Measurements from ENCODE around the gene NBPF6. TPM values are rescaled to one million over a fixed set of nuclear protein-coding genes. Genes with fewer than 3 reads are reported as not detected.
"Not testable (repeated sequence)": the region's sequence is repeated elsewhere in the genome, so short reads cannot be mapped to it uniquely, and the experiment has no call there.

The NBPF6 gene, protein sequence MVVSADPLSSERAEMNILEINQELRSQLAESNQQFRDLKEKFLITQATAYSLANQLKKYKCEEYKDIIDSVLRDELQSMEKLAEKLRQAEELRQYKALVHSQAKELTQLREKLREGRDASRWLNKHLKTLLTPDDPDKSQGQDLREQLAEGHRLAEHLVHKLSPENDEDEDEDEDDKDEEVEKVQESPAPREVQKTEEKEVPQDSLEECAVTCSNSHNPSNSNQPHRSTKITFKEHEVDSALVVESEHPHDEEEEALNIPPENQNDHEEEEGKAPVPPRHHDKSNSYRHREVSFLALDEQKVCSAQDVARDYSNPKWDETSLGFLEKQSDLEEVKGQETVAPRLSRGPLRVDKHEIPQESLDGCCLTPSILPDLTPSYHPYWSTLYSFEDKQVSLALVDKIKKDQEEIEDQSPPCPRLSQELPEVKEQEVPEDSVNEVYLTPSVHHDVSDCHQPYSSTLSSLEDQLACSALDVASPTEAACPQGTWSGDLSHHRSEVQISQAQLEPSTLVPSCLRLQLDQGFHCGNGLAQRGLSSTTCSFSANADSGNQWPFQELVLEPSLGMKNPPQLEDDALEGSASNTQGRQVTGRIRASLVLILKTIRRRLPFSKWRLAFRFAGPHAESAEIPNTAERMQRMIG
- total RNA-seq (2014; rRNA removed; shearing (Covaris generic)) (not detected in 2 replicates), polyA plus RNA-seq (2016; fragmentation: Nextera tagmentation; extraction: Ambion mirVana) (not detected in 2 replicates)

DNA sequence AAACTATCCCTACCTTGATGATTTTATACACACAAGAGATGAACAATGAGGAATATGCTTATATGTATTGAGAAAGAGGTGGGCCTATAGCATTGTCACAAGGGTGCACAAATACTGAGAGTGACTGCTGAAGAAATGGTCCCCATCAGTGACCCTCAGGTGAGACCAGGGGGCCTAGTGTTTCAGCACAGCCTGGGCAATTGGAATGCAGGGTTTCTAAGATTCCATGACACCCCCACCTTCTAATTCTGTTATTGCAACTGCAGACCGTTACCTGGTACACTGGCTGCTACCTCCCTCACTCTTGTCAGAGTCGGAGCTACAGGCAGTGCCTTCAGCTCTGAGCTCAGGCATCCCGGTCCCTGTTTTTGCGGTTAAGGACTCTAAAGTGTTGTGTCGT lies at the start of gene NBPF6:
Gene NBPF6 (plus strand): TSS at position 301 of the 400 bp plus-strand sequence. CDS start 259 bp downstream, outside the sequence.
- H3K9me3 ChIP-seq (ENCODE audit: low read depth); H3K9me2 ChIP-seq (ENCODE audit: insufficient read depth); H3F3A ChIP-seq (ENCODE audit: insufficient read depth); in situ Hi-C loops (cut with MboI); H3K27me3 ChIP-seq (replicated peaks; ENCODE audit: insufficient read depth); H3K4me3 ChIP-seq; H2AFZ ChIP-seq; H3K4me1 ChIP-seq (ENCODE audit: insufficient read depth); H3K79me2 ChIP-seq (ENCODE audit: insufficient read depth); H3K4me2 ChIP-seq (ENCODE audit: unreplicated experiment); H3K27ac ChIP-seq; H4K20me1 ChIP-seq (ENCODE audit: insufficient read depth); DNase-seq; H3K9ac ChIP-seq; H3K36me3 ChIP-seq (ENCODE audit: low read depth): not testable (repeated sequence)
- WGBS, 2 experiments (ENCODE audit: low coverage in 1 of 2, low lambda C conversion rate in 2 of 2, missing lambda C conversion rate in 2 of 2): no CpG with 5 or more reads among the region's 5 CpGs

DNA sequence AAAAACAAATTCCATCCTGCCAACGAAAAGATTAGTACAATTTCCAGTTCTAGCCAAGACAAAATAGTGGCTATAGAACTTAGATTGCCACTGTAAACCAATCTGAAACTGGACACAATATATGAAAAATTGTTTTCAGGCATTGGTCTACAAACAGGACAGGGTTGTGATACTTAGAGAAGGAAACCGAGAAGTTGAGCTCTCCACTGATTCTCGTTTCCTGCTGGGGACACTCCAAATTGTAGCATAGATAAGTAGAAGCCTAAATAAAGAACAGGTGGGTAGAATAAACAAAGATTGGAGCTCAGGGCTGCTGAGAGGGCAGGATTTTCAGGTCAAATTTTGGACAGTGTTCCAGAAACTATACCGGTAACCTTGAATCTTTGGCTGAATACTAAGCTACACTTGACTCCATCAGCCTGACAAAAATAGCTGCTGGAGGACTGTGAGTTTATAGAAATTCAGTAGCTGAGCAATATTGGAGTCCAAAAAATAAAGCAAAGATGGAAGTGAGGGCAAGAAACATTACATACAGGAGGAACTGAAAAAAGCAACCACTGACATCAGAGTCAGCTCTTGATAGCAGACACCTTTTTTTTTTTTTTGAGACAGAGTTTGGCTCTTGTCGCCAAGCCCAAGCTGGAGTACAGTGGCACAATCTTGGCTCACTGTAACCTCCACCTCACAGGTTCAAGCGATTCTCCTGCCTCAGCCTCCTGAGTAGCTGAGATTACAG lies 38.9 kb upstream of the NBPF6 start:
- H3K27me3 ChIP-seq (replicated peaks; ENCODE audit: insufficient read depth); H3K9me2 ChIP-seq (ENCODE audit: insufficient read depth); DNase-seq; H3K4me1 ChIP-seq (ENCODE audit: insufficient read depth); H3K9me3 ChIP-seq (ENCODE audit: low read depth); H4K20me1 ChIP-seq (ENCODE audit: insufficient read depth); H3F3A ChIP-seq (ENCODE audit: insufficient read depth); in situ Hi-C loops (cut with MboI); H3K4me2 ChIP-seq (ENCODE audit: unreplicated experiment); H3K9ac ChIP-seq; H3K4me3 ChIP-seq; H3K79me2 ChIP-seq (ENCODE audit: insufficient read depth); H3K27ac ChIP-seq; H2AFZ ChIP-seq; H3K36me3 ChIP-seq (ENCODE audit: low read depth): not testable (repeated sequence)
- no CpG with 5 or more reads among the region's 6 CpGs for WGBS, 2 experiments (ENCODE audit: low coverage in 1 of 2, low lambda C conversion rate in 2 of 2, missing lambda C conversion rate in 2 of 2)

DNA sequence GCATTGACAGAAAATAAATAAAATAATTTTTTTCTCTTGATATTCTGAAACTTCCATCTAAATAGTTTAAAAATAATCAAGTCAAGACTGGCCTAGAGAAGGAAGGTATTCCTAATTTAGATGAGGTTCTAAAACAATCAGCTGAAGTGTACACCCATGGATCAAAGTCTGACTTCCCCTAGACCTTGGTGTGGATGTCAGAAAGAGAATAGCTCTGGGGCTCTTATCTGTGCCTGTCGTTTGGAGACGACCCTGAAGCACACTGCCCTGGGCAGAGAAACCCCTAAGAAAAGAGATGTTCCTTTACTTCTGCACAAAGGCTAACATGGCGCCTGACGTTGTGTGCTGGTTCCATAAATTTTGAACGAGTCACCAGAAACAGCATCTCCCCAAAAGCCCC lies 30.0 kb upstream of the NBPF6 start:
- H4K20me1 ChIP-seq (ENCODE audit: insufficient read depth); H2AFZ ChIP-seq; H3K79me2 ChIP-seq (ENCODE audit: insufficient read depth); H3K9me2 ChIP-seq (ENCODE audit: insufficient read depth); H3K4me1 ChIP-seq (ENCODE audit: insufficient read depth); DNase-seq; H3K27ac ChIP-seq; H3F3A ChIP-seq (ENCODE audit: insufficient read depth); H3K27me3 ChIP-seq (replicated peaks; ENCODE audit: insufficient read depth); H3K4me3 ChIP-seq; H3K36me3 ChIP-seq (ENCODE audit: low read depth); in situ Hi-C loops (cut with MboI); H3K9me3 ChIP-seq (ENCODE audit: low read depth); H3K9ac ChIP-seq; H3K4me2 ChIP-seq (ENCODE audit: unreplicated experiment): not testable (repeated sequence)
- no CpG with 5 or more reads among the region's 5 CpGs for WGBS, 2 experiments (ENCODE audit: low coverage in 1 of 2, low lambda C conversion rate in 2 of 2, missing lambda C conversion rate in 2 of 2)

DNA sequence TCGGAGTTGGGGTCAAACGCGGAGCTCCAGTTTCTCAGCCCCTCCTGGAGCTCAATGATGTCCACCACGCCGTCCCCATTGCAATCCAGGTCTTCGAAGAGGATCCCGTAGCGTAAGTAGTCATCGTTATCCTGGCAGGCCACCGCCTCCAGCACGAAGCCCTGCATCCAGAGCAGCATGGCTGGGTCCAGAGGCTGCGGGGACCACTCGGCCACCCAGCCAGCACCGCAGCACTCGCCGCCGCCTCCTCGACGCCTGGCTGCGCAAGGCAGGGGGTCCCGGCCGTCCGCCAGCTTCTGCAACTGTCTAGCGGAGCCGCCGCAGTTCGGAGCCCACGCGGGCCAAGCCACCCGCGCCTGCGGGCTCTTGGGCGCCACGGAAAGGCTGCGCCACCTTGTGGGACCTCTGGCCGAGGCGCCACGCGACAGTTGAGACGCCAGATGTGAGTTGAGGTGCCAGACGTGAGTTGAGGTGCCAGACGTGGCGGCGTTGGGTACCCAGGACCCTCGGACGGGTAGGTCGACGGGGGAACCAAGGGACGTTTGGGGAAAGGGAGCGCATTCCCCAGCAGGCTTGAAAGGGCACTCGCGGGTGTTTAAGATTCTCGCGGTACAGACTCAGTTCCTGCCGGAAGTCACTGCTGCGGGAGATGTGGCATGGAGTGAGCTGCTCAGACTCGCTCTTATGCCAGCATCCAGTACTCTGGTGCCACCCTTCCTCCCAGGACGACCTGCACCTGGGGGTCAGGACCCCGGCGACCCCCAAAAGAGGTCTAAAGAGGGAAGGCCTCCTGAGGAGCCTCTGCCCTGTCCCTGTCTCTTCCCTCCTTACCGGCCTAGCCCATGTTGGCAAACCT lies 28.9 kb upstream of the NBPF6 start:
- H3K36me3 ChIP-seq (ENCODE audit: low read depth); H3F3A ChIP-seq (ENCODE audit: insufficient read depth); H3K9me2 ChIP-seq (ENCODE audit: insufficient read depth); H3K79me2 ChIP-seq (ENCODE audit: insufficient read depth); H2AFZ ChIP-seq; H3K4me1 ChIP-seq (ENCODE audit: insufficient read depth); H3K27me3 ChIP-seq (replicated peaks; ENCODE audit: insufficient read depth); H3K9me3 ChIP-seq (ENCODE audit: low read depth); H3K4me3 ChIP-seq; H3K27ac ChIP-seq; H4K20me1 ChIP-seq (ENCODE audit: insufficient read depth); H3K4me2 ChIP-seq (ENCODE audit: unreplicated experiment); in situ Hi-C loops (cut with MboI); DNase-seq; H3K9ac ChIP-seq: not testable (repeated sequence)
- no CpG with 5 or more reads among the region's 61 CpGs for WGBS, 2 experiments (ENCODE audit: low coverage in 1 of 2, low lambda C conversion rate in 2 of 2, missing lambda C conversion rate in 2 of 2)

DNA sequence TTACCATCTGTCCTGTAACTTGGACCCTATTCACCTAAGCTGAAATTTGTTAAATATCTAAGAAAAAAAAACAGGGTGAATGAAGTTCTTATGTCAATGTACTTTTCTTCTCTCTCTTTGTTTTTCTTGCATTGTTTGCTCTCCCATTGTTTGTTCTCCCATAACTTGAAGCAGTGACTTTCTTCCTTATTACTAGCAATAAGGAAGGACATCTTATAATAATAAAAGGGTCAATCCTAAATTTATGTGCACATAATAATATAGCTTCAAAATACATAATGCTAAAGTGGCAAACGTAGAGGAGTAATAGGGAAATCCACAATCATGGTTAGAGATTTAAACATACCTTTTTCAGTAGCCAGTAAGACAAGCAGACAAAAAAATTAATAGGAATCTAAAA lies 23.3 kb upstream of the NBPF6 start:
- H3K27me3 ChIP-seq (replicated peaks; ENCODE audit: insufficient read depth); H2AFZ ChIP-seq; in situ Hi-C loops (cut with MboI); H3F3A ChIP-seq (ENCODE audit: insufficient read depth); H4K20me1 ChIP-seq (ENCODE audit: insufficient read depth); H3K9ac ChIP-seq; H3K9me2 ChIP-seq (ENCODE audit: insufficient read depth); H3K4me1 ChIP-seq (ENCODE audit: insufficient read depth); H3K27ac ChIP-seq; H3K4me2 ChIP-seq (ENCODE audit: unreplicated experiment); H3K79me2 ChIP-seq (ENCODE audit: insufficient read depth); H3K4me3 ChIP-seq; H3K9me3 ChIP-seq (ENCODE audit: low read depth); H3K36me3 ChIP-seq (ENCODE audit: low read depth); DNase-seq: not testable (repeated sequence)
- no CpG with 5 or more reads among the region's 1 CpG for WGBS, 2 experiments (ENCODE audit: low coverage in 1 of 2, low lambda C conversion rate in 2 of 2, missing lambda C conversion rate in 2 of 2)

DNA sequence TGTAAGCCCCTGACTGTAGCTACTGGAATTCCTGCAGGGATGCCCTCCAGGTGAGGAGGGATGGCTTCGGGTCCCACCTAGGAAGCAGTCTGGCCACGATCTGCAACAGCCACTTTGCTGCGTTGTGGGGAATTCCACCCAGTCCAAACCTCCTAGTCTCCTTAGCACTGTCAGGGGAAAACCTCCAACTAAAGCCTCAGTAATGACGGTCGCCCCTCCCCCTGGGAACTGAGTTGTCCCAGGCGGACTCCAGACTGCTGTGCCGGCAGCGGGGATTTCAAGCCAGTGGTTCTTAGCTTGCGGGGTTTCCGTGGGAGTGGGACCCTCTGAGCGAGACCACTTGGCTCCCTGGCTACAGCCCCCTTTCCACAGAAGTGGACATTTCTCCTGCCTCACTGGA lies 18.1 kb upstream of the NBPF6 start:
- DNase-seq; H3K9me3 ChIP-seq (ENCODE audit: low read depth); H3K4me2 ChIP-seq (ENCODE audit: unreplicated experiment); H3K36me3 ChIP-seq (ENCODE audit: low read depth); H4K20me1 ChIP-seq (ENCODE audit: insufficient read depth); in situ Hi-C loops (cut with MboI); H3K4me1 ChIP-seq (ENCODE audit: insufficient read depth); H3K27me3 ChIP-seq (replicated peaks; ENCODE audit: insufficient read depth); H3F3A ChIP-seq (ENCODE audit: insufficient read depth); H3K27ac ChIP-seq; H3K9ac ChIP-seq; H3K4me3 ChIP-seq; H3K9me2 ChIP-seq (ENCODE audit: insufficient read depth); H2AFZ ChIP-seq; H3K79me2 ChIP-seq (ENCODE audit: insufficient read depth): not testable (repeated sequence)
- WGBS, 2 experiments (ENCODE audit: low coverage in 1 of 2, low lambda C conversion rate in 2 of 2, missing lambda C conversion rate in 2 of 2): no CpG with 5 or more reads among the region's 11 CpGs

DNA sequence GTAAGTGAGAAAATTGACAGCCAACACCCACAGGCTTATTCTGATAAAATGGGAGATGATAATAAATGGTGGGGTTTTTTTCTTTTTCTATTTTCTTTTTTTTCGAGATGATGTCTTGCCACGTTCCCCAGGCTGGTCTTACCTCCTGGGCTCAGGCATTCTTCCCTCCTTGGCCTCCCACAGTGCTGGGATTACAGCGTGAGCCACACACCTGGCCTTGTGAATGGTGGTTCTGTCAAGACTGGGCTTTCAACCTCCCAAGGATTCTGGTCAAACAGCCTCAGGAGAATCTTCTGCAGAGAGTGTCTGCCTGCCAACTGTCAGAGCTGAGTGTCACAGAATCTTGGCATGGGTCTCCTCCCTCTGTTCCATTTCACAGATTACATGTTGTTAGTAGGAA lies 16.7 kb upstream of the NBPF6 start:
- H3K27me3 ChIP-seq (replicated peaks; ENCODE audit: insufficient read depth); in situ Hi-C loops (cut with MboI); H3K4me3 ChIP-seq; H3K9me3 ChIP-seq (ENCODE audit: low read depth); H3F3A ChIP-seq (ENCODE audit: insufficient read depth); H3K79me2 ChIP-seq (ENCODE audit: insufficient read depth); H3K4me1 ChIP-seq (ENCODE audit: insufficient read depth); H3K9ac ChIP-seq; H3K4me2 ChIP-seq (ENCODE audit: unreplicated experiment); H3K27ac ChIP-seq; H3K9me2 ChIP-seq (ENCODE audit: insufficient read depth); H2AFZ ChIP-seq; H3K36me3 ChIP-seq (ENCODE audit: low read depth); H4K20me1 ChIP-seq (ENCODE audit: insufficient read depth); DNase-seq: not testable (repeated sequence)
- no CpG with 5 or more reads among the region's 3 CpGs for WGBS, 2 experiments (ENCODE audit: low coverage in 1 of 2, low lambda C conversion rate in 2 of 2, missing lambda C conversion rate in 2 of 2)
